Epidermal melanocyte (primary cell): ENCODE measurements around the gene UGT1A9.
A peak's percentile ranks its signal among the peaks of the same experiment; 100 is the strongest.
"Not testable (repeated sequence)": the region's sequence is repeated elsewhere in the genome, so short reads cannot be mapped to it uniquely, and the experiment has no call there.

ENCODE experiments used
- DNase-seq: peaks from one replicate; pipeline ENCODE4 v3.0.0; 2011; ENCODE audit warnings: low spot score; ENCODE audit not compliant: insufficient read length

The UGT1A9 gene

DNA sequence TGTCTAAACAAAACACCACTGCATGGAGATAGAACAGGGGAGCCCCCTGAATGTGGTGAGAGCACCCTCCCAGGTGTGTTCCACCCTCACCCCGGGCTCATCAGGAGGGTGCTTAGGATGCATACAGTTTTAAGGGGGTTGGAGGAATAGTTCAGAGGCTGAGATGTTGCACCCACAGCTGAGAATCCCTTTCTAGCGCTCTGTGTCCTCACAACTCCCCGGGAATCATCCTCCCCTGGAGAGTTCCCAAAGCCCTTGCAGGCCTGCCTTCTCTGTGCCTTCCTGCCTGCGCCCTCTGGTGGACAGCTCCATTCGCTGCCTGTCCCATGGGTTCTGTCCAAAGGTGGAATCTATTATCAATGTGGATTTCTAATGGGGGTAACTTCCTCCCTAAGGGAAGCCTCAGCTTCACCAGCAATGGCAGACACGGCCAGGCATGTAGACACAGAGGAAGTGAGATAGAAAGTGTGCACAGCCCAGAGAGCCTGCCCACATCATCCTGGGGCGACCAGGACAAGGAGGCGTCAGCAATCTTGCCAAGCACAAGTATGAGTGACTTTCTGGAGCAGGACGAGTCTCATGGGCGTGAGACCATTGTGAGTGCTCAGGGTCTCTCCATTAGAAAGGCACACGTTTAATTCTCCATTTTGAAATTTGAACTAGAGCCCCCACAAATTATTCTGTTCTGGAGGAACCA lies 39.8 kb downstream of the UGT1A9 start:
- DNase-seq, result peak; percentile 46

DNA sequence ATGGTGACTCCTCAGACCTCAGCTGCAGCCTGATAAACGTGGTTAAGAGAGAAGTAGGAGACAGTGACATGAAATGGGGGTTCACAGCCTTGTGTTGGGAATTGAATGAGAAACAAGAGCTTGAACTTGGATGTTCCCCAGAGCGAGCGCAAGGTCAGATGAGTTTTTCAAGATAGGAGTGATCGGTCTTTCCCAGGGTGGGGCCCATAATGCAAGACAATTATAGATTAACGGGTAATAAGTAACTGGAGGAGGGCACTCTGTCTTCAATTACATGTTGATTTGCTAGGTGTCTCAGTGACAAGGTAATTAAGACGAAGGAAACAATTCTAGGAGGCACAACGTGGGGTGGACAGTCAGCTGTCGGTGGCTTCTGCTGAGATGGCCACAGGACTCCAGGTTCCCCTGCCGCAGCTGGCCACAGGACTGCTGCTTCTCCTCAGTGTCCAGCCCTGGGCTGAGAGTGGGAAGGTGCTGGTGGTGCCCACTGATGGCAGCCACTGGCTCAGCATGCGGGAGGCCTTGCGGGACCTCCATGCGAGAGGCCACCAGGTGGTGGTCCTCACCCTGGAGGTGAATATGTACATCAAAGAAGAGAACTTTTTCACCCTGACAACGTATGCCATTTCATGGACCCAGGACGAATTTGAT lies 41.0 kb downstream of the UGT1A9 start, which contains the start of gene UGT1A5:
Gene UGT1A5, plus strand, starts transcription at position 297 of the 651 bp plus-strand sequence. Its CDS starts 85 bp downstream, at position 382.
- no peak for DNase-seq

DNA sequence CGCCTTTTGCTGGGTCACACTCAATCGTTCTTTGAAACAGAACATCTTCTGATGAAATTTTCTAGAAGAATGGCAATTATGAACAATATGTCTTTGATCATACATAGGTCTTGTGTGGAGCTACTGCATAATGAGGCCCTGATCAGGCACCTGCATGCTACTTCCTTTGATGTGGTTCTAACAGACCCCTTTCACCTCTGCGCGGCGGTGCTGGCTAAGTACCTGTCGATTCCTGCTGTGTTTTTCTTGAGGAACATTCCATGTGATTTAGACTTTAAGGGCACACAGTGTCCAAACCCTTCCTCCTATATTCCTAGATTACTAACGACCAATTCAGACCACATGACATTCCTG lies 41.5 kb downstream of the UGT1A9 start:
- DNase-seq, result no peak

DNA sequence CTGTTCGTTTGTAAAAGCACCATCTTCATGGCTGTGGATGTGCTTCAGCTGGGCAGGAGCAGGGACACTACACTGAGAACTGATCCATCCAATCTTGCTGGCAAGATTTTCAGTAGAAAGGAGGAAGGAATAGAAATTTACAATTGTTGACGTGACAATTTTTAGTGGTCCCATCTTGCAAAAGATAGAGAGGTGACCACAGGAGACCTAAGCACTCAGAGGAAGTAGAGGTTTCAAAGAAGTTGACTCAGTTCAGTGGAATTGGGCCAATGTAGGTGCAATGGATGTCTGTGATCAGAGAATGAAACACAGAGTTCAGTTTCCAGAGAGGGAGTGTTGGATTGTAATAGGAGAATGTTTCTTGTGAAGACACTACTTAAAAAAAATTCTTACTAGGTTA lies 42.4 kb downstream of the UGT1A9 start:
- no peak for DNase-seq

DNA sequence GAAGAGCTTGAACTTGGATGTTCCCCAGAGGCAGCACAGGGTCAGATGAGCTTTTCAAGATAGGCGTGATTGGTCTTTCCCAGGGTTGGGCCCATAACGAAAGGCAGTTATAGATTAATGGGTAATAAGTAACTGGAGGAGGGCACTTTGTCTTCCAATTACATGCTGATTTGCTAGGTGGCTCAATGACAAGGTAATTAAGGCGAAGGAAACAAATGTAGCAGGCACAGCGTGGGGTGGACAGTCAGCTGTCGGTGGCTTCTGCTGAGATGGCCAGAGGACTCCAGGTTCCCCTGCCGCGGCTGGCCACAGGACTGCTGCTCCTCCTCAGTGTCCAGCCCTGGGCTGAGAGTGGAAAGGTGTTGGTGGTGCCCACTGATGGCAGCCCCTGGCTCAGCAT lies 46.9 kb downstream of the UGT1A9 start, which contains the start of gene UGT1A4:
Gene UGT1A4, plus strand, starts transcription at position 185 of the 400 bp plus-strand sequence. Its CDS starts 85 bp downstream, at position 270.
- no peak for DNase-seq

DNA sequence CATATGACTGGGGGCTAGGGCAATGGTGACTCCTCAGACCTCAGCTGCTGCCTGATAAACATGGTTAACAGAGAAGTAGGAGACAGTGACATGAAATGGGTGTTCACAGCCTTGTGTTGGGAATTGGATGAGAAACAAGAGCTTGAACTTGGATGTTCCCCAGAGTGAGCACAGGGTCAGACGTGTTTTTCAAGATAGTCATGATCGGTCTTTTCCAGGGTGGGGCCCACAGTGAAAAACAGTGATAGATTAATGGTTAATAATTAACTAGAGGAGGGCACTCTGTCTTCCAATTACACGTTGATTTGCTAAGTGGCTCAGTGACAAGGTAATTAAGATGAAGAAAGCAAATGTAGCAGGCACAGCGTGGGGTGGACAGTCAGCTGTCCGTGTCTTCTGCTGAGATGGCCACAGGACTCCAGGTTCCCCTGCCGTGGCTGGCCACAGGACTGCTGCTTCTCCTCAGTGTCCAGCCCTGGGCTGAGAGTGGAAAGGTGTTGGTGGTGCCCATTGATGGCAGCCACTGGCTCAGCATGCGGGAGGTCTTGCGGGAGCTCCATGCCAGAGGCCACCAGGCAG lies 57.1 kb downstream of the UGT1A9 start, which contains the start of gene UGT1A3:
Gene UGT1A3, plus strand, starts transcription at position 320 of the 579 bp plus-strand sequence. Its CDS starts 85 bp downstream, at position 405.
- DNase-seq, result no peak

DNA sequence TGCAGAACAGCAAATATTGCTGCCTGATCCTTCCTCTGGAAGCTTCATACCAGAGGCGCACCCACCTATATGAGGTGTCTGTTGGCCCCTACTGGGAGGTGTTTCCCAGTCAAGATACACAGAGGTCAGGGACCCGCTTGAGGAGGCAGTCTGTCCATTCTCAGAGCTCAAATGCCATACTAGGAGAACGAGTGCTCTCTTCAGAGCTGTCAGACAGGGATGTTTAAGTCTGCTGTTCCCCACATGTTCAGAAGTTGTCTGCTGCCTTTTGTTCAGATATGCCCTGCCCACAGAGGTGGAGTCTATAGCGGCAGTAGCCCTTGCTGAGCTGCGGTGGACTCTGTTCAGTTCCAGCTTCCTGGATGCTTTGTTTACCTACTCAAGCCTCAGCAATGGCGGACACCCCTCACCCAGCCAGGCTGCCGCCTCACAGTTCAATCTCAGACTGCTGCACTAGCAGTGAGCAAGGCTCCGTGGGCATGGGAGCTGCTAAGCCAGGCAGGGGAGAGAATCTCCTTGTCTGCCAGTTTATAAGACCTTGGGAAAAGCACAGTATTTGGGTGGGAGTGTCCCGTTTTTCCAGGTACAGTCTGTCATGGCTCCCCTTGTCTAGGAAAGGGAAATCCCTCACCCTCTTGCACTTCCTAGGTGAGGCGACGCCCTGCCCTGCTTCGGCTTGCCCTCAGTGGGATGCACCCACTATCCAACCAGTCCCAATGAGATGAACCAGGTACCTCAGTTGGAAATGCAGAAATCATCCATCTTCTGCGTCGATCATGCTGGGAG lies 65.4 kb downstream of the UGT1A9 start:
- DNase-seq, result not testable (repeated sequence)

DNA sequence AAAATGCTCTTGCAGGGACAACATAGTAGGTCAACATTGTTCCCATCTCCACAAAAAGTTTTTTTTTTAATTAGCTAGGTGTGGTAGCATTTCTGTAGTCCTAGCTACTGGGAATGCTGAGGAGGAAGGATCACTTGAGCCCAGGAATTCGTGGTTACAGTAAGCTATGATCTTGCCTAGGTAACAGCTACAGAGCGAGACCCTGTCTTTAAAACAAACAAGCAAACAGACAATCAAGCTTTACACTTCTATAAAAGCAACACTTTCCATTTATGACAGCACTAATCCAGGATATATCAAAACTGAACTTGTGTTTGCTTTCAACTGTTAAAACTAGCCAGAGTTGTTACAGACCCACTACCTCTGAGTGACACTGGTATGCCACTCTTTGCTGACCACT lies 69.2 kb downstream of the UGT1A9 start:
- DNase-seq, result no peak

DNA sequence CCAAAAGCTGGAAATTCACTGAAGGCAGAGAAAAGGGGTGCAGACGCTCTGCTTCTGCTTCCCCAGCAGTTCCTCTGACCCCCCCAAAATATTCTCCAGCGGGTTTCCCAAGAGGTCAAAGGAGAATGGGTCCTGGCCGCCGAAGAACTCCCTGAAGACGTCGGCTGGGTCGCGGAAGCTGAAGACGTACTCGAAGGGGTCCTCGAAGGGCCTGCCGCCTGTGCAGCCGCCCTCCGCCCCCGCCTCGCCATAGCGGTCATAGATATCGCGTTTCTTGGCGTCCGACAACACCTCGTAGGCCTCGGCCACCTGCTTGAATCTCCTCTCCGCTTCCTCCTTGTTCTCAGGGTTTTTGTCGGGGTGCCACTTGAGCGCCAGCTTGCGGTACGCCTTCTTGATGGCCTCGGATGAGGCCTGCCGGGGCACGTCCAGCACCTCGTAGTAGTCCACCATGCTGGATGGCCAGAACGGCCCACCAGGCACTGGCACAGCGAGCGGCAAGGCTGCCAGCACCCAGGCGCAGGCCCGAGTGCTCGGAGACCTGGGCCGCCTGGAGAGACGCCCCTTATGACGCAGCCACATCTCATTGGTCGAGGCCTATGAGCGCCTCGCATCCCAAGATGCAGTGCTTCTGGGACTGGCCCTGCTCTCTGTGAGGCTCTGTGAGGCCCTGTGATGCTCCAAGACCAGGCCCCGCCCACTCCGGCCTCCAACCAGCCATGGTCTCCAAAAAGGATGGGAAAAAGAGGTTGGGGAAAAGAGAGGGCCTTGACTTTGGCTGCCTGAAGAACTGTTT lies 72.0 kb downstream of the UGT1A9 start:
- DNase-seq, result no peak

DNA sequence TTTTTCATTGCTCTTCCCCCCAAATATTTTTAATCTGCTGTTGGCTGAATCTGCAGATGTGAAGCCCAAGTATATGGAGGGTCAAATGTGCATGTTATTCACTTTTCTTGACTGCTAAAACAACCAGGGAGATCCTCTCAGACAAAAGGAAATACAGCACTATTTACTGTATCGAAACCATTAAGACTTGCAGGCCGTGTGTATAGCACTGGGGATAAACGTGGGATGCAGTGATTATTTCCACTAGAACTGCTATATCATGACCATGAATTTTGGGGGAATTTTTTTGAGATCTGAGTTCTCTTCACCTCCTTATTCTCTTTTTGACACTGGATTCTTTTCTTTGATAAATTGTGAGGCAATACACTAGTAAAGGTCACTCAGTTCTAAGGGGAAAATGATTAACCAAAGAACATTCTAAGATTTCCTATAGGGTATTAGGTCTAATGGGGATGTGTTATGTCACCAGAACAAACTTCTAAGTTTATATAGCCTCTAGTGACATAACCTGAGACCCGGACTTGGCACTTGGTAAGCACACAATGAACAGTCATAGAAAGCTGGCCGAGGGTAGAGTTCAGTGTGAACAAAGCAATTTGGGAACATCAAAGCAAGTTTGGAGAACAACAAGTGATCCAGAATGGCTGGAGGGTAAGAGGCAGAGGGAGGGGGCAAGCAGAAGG lies 73.5 kb downstream of the UGT1A9 start:
- no peak for DNase-seq

DNA sequence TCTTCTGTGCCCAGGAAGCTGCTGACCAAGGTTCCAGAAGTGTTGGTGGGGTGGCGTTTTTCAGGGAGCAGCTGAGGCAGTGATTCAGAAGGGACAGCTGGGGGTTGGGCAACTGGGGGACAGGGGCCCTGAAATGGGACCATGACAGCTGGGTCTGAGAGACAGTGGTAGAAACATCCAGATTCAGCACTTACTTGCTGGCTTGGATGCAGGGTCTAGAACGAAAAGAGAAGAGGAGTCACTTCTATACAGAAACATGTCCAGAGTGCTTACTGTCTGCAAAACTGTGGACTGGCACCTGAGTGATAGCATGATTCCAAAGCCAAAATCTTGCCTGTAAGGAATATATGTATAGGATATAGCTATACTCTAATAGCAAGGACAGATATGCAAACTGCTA lies 74.1 kb downstream of the UGT1A9 start:
- DNase-seq, result not testable (repeated sequence)

DNA sequence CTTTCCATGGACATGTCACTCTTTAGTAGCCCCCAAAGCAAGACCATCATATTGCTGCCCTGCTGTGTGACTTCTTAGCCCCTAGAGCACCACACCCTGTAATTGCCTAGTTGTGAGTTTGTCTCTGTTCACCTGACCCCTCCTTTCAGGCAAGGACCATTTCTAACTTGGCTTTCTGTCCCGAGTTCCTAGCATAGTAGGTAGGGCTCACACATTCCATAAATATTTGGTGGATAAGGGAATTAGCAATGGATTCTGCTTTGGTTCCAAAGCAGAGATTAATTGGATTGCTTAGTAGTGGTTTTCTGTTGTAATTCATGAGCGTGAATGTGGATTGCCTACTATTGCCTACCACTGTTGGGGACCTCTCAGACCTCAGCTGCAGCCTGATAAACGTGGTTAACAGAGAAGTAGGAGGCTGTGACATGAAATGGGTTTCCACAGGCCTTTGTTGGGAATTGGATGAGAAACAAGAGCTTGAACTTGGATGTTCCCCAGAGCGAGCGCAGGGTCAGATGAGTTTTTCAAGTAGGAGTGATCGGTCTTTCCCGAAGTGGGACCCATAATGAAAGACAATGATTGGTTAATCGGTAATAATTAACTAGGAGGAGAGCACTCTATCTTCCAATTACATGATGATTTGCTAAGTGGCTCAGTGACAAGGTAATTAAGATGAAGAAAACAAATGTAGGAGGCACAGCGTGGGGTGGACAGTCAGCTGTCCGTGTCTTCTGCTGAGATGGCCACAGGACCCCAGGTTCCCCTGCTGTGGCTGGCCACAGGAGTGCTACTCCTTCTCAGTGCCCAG lies 75.0 kb downstream of the UGT1A9 start:
- DNase-seq, result no peak

DNA sequence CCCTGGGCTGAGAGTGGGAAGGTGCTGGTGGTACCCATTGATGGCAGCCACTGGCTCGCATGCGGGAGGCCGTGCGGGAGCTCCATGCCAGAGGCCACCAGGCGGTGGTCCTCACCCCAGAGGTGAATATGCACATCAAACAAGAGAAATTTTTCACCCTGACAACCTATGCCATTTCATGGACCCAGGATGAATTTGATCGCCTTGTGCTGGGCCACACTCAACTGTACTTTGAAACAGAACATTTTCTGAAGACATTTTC lies 75.5 kb downstream of the UGT1A9 start:
- no peak for DNase-seq

DNA sequence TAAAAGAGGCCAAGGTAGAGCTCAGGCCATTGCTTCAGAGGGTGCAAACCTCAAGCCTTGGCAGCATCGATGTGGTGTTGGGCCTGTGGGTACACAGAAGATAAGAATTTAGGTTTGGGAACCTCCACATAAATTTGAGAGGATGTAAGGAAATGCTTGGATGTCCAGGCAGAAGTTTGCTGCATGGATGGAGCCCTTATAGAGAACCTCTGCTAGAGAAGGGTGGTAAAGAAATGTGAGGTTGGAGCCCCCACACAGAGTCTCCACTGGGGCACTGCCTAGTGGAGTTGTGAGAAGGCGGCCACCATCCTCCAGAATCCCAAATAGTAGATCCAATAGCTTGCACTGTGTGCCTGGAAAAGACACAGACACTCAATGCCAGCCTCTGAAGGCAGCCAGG lies 79.0 kb downstream of the UGT1A9 start:
- not testable (repeated sequence) for DNase-seq

DNA sequence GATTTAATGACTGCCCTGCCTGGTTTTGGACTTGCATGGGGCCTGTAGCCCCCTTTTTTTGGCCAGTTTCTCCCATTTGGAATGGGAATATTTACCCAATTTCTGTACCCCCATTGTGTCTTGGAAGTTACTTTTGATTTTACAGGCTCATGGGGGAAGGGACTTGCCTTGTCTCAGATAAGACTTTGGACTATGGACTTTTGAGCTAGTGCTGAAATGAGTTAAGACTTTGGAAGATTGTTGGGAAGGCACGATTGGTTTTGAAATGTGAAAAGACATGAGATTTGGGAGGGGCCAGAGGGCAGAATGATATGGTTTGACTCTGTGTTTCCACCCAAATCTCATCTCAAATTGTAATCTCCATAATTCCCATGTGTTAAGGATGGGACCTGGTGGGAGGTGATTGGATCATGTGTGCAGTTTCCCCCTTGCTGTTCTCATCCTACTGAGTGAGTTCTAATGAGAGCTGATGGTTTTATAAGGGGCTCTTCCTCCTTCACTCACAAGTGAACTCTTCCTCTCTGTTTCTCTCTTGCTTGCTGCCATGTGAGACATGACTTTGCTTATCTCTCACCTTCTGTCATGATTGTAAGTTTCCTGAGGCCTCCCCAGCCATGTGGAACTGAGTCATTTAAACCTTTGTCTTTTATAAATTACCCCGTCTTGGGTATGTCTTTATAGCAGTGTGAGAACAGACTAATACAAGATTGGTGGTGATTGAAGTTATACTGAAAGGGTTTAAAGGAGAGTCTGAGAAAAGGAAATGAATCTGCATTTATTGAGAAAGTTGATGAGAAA lies 79.7 kb downstream of the UGT1A9 start:
- not testable (repeated sequence) for DNase-seq

DNA sequence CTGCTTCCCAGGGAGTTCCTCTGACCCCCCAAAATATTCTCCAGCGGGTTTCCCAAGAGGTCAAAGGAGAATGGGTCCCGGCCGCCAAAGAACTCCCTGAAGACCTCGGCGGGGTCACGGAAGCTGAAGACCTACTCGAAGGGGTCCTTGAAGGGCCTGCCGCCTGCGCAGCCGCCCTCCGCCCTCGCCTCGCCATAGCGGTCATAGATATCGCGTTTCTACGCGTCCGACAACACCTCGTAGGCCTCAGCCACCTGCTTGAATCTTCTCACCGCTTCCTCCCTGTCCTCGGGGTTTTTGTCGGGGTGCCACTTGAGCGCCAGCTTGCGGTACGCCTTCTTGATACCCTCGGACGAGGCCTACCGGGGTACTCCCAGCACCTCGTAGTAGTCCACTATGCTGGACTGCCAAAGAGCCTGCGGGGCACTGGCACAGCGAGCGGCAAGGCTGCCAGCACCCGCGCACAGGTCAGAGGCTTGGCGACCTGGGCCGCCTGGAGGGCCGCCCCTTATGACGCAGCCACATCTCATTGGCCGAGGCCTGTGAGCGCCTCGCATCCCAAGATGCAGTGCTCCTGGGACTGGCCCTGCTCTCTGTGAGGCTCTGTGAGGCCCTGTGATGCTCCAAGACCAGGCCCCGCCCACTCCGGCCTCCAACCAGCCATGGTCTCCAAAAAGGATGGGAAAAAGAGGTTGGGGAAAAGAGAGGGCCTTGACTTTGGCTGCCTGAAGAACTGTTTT lies 83.3 kb downstream of the UGT1A9 start:
- DNase-seq, result no peak

DNA sequence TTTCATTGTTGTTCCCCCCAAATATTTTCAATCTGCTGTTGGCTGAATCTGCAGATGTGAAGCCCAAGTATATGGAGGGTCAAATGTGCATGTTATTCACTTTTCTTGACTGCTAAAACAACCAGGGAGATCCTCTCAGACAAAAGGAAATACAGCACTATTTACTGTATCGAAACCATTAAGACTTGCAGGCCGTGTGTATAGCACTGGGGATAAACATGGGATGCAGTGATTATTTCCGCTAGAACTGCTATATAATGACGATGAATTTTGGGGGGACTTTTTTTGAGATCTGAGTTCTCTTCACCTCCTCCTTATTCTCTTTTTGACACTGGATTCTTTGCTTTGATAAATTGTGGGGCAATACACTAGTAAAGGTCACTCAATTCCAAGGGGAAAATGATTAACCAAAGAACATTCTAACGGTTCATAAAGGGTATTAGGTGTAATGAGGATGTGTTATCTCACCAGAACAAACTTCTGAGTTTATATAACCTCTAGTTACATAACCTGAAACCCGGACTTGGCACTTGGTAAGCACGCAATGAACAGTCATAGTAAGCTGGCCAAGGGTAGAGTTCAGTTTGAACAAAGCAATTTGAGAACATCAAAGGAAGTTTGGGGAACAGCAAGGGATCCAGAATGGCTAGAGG lies 84.9 kb downstream of the UGT1A9 start:
- no peak for DNase-seq

DNA sequence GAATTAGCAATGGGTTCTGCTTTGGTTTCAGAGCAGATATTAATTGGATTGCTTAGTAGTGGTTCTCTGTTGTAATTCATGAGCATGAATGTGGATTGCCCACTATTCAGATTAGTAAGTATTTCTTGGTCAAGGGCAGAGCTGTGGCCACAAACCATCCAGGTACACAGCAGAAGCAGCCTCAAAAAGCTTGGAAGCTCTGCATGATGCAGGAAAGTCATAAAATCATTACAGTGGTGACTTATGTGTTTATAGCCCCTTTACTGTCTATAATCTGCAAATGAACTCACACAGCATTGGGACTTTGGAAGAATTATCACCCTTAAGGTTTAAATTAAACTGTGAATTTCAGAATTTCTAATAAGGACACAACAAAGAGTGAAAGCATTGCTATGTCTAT lies 86.4 kb downstream of the UGT1A9 start:
- no peak for DNase-seq
